HTERT RPE-1 (cell line): Measurements from ENCODE around the gene DLGAP1.

ENCODE experiments used
- in situ Hi-C: fragments of 300-500 bp; cut with MboI; formaldehyde crosslinking; loops from 4 replicates; pipeline ENCODE4 v1.14.3; 2020; ENCODE audit warnings: low sequenced_read_pairs

The DLGAP1 gene

DNA sequence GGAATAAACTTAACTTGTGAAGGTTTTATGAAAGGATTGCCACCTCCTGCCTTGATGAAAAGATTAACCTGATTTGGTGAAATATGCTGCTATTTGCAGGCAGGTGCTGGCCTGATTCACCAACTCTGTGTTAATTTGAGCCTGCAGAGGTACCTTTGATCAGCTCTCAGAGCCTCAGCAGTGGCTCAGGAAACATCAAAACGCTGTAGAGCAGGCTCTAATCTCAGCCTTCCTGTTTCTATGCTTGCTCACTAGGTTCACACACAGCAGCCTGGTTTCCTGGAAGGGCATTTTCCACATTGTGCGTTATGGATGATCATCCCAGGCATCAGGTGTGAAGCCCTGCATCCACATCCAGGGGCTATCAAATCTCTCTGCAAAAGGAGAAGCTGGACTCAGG lies 988.2 kb downstream of the DLGAP1 start:
- in situ Hi-C loops: no loop called here

DNA sequence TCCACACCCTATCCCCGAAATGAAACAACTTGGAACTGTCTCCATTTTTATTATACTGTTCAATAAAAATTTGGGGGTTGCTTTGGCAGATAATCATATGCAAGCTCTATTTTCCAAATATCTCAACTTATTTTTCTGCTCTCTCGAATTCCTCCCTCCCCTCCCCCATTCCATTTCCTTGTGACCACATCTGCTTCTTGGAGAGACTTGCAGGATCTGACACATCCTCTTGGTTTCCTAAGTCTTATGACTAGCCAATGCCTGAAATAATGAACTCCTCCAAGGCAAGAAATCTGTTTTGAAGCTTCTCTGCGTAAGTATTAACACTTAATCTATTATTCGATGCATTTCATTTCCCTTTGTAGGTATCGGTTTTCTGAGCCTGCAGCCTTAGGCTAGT lies 989.1 kb downstream of the DLGAP1 start:
- in situ Hi-C loops: no loop called here

DNA sequence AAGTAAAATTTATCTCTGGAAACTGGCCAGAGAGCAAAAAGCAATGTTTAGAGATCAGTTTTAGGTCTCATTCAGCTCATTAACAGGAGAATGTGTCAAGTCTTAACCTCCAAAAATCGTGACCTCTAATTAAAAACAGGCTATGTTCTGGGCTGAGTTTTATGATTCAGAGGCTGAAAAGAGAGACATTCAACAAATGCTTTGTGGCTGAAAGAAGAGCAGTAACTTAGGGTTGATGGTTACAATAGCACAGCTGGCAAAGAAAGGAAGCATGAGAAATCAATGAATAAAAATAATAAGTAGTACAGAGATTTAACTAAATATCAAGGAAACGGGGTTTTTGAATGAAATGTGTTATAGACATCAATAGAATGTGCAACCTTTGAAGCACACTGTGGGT lies 992.1 kb downstream of the DLGAP1 start:
- in situ Hi-C loops: no loop called here

DNA sequence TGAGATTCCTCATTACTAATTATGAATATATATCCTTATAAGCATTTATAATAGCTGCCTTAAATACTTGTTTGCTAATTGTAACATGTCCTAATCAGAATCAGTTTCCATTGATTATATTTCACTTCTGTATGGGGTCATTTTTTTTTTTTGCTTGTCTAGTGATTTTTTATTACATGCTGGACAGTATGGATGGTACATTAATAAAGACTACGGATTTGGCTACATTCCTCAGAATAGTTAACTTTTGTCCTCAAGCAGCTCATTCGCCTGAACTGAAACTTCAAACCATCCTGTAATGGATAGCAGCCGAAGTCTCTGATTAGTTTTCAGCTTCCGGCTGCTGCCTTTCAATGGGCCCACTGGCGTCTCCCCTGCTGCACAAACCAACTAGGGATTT lies 993.4 kb downstream of the DLGAP1 start:
- in situ Hi-C loops: no loop called here

DNA sequence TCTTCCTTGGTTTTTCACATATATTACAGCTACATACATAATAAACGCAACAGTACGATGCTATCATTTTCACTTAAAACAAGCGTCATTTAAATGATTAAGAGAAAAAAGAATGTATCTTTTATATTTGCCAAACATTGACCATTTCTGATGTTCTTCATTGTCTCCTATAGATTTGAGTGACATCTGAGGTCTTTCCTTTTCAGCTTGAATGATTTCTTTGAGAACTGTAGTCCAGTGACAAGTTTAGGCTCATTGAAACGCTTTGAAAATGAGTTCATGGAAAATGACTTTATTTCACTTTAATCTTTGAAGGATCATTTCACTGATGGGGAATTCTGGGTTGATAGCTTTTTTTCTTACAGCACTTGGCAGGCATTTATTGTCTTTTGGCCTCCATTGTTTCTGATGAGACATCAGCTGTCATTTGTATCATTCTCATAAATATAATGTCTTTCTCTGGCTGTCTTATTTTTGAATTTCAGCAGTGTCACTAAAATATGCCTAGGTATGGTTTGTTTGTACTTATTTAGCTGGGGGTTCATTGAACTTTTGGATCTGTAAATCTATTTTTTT lies 994.2 kb downstream of the DLGAP1 start:
- in situ Hi-C loops: no loop called here

DNA sequence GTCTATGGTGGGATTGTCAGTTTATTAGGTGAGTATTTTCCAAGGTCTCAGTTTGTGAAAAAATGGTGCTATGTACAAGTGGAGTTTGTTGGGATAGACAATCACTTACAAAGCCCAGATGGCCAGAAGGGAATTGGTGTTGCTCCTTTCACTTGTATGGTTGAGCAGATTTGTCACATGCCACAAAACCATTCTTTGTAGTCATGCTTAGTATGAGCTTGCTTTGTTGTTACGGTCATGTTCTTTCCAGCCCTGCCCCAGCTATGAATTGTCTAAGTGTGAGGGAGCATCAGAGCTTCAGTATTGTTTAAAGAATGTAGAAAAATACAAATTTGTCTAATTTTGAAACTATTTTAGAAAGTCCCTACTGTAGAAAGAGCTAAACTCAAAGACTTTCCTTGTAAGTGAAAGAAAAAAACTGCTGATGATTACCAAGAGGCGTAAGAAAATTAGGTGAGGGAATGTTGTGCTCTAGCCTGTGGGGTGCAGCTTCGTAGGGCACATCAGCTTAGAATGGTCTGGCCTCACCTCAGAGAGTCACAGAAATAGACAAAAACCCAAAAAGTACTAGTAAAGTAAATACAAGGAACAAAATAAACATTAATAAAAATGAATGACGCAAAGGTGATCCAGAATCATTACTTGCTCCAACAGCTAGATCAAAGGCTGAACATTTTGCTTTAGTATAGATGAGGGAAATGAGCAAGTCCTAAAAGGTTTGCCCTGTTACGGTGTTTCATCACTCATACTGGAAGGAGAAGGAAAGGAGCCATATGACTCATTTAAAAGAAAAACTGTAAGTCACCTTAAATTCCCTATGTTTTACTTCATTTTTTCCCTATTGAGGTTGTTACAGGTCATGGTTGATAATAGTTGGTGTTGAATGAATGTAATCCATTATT lies 995.9 kb downstream of the DLGAP1 start:
- in situ Hi-C loops: no loop called here

DNA sequence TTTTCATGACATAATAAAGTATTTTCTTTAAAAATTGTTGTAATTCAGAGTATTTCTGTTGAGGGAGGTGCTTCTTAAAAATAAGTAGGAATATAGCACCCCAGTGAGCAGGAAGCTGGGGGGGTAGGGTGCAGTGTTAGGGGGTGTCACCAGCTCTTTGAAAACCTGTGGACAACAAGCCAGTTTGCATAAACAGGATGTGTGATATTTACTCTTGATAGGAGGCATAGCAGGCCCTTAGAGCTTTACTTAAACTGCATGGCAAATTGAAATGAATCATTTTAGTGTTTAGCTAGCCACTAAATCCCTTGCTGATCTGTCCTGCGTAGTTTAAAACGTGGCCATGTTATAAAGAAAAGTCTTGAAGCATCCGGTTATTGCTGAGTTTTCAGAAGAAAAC lies 996.7 kb downstream of the DLGAP1 start:
- in situ Hi-C loops: no loop called here

DNA sequence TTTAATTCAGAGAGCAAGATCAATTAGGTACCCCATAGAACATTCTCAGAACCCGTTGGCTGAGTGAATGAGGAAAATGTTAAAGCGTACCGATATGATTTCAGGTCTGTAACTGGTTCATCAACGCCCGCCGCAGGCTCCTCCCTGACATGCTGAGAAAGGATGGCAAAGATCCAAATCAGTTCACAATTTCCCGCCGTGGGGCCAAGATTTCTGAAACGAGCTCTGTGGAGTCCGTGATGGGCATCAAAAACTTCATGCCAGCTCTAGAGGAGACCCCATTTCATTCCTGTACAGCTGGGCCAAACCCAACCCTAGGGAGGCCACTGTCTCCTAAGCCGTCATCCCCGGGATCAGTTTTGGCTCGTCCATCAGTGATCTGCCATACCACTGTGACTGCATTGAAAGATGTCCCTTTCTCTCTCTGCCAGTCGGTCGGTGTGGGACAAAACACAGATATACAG lies 997.8 kb downstream of the DLGAP1 start:
- in situ Hi-C loops: no loop called here

DNA sequence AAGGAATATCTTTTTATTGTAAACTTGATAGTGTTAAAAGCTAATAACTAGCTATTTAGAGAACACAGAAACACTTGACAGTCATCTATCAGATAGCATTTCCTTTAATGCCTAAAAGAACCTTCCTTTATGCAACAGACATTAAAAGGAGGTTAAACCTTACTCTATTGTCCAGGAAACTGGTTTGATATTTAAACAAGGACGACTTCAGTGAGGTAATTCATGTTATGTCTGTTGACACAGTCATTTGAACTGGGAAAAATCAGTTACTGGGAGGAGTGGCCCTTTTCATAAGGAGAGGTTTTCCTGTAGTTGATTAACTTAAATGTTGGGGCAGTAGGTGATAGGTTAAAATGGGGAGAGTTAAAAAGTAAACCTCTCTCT lies 998.4 kb downstream of the DLGAP1 start:
- in situ Hi-C loops: no loop called here

DNA sequence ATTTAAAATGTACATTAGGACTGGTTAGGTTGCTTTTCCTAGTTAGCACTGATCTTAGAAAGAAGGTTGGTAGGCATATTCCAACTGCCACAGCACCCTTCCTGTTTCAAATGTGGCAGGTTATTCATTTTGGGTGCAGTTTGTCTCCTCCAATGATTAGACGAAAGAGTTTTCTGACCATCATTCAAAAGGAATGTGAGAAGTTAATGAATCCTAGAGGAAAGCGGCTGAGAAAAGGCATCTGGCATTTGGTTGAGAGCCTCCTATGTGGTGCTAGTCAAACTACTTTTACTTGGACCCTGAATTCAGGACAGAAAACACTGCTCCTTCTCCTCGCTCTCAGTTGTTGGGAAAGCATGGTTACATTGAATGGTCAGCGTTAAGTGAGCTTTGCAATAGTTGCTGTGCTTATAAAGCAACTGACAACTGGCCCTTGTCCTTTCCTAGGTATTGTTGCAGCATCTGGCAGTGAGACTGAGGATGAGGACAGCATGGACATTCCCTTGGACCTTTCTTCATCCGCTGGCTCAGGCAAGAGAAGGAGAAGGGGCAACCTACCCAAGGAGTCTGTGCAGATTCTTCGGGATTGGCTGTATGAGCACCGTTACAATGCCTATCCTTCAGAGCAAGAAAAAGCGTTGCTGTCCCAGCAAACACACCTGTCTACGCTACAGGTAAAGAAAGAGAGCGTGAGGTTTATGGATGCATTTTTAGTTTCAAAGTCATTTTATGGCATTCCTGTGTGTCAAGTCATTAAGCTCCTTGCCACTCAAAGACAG lies 999.0 kb downstream of the DLGAP1 start:
- in situ Hi-C loops: no loop called here

DNA sequence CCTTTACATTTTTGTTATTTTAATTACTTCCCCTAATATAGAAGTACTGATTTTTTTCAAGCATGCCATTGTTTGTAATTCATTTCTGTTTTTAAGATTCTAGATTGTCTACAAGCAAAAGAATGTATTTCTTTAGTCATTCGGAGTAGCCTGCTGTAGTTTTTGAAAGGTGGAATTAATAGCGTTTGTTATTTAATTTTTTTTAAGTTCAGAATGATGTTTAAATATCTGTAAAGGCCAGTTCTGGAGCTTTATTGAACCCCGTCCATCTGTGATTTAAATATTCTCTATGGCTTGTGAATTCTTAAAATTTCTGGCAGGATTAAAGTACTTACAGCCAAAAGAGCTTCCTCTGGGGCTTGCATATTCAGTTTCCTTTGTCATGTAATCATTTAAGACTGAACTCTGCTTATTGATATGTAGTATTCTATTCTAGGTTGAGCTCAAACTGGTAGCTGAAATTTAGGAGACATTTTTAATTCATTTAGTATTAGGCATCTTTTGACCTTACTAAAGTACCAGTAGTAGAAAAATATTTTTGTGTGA lies 999.9 kb downstream of the DLGAP1 start:
- in situ Hi-C loops: no loop called here

DNA sequence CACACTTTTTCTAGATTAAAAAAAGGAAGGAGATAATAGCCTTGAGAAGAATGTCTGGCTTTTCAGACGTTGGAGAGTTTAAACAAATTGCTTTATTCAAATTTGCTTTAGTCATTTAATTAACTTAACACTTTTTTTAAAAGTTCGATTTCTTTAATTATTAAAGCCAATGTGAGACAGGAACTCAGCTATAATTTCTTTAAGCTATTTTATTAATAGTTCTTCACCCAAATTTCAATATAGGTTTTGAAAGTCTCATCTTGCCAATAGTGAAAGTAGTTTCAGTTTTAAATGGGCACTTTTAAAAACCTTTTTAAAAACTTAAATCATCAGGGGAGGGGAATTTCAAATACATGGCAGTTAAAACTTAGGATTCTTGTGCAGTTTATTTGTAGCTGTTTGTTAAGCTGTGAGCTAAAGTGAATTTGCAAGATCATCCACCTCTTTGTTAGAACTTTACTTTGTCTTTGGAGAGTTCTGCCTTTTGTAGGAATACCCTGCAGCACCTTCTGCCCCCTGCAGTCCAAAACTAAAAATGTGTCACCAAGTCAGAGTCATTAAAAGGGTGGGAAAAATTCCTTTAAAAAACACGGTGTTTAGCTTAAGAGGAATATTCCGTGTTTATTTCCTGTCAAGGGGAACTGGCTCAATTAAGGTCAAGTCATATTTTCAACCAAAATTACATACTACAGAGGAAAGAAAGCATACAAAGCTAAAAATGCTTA lies 1000.6 kb downstream of the DLGAP1 start:
- in situ Hi-C loops: no loop called here

DNA sequence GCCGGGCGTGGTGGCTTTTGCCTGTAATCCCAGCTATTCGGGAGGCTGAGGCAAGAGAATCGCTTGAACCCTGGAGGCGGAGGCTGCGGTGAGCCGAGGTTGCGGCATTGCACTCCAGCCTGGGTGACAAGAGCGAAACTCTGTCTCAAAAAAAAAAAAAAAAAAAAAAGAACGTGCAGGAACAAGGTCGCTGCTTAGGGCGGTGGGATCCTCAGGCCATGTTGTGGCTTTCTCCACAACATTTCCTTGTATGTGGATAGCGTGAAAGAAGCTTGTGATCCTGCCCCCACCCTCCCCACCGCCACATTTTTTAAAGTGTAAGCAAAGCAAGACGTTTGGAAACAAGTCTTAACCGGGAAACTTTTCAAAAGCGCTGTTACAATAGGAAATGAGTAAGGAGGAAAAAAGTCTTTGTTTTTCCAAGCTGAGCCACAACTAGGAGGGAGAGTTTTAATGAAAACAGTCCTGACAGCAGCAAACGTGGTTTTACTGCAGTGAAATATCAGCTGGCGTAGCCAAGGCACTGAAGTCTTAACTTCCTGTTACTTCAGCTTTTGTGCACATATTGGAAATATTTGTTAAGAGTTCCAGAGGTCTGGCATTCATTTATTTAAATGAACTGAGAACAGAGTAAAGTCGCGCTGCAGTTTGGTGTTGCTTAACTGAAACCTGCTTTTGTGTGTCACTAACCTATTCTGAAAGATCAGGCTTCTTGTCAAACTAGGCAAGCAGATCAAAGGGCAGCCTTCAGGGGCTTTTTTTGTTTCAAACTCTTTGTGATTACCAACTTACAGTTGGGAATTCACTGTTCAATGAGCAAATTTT lies 1001.4 kb downstream of the DLGAP1 start:
- in situ Hi-C loops: no loop called here

DNA sequence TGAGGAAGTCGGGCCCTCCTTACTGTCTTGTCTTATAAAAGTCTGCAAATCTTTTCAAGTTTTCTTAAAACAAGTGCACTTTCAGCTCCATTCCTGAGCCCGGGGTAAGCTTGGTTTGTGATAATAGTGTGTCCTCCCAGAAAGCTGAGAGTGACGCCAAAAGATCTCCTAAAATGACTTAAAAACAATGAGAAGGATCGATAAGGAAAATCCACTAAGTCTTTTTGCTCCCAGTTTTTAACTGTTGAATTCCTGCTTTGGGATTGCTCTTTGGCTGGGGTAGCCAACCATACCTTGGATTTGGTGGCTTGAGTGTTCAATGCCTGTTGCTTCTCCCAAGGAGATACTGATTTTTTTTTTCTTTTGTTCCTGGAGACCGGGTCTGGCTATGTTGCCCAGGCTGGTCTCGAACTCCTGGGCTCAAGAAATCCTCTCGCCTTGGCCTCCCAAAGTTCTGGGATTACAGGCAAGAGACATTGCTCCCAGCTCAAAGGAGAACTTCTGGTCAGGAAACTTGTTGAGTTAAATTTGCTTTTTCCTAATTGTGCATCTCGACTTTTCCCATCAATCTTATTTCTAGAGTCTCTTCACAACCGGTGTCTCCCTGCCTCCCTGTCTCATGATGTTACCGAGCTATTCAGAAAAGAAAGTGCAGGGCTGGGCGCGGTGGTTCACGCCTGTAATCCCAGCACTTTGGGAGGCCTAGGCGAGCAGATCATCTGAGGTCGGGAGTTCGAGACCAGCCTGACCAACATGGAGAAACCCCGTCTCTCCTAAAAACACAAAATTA lies 1002.2 kb downstream of the DLGAP1 start:
- in situ Hi-C loops: no loop called here

DNA sequence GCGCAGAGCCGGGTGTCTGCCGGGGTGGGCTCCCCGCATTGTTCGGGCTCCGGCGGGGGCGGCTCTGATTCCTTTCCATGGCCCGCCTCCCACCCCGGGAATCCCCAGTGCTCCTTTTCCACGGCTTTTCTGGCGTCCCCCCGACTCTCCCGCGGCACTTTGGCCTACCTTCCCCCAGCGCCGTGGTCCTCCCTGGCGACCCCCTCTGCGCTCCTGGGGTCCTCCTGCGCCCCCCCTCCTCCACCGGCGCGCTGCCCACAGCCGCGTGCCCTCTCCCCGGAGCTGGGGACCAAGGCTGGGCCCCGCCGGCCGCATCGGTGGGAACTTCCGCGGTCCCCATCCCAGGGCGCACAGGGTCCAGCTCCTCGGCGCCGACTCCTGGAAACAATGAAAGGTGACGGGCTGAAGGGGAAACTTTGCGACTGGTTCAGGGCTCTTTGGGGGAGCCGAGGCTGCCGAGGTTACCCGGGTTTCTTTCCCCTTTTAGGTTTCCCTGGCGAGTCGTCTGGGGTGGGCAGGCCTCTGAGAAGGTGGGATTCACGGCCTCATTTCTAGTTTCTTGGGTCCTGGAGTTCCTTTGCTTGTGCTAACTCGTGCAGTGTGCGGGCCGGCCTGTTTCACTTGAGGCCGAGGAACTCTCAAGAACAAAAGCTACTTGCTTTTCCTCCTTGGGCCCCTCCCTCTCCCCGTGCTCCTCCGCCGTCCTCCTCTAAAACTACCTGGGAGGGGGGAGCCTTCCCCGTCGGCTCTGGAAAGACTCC lies 1002.9 kb downstream of the DLGAP1 start:
- in situ Hi-C loops: no loop called here

DNA sequence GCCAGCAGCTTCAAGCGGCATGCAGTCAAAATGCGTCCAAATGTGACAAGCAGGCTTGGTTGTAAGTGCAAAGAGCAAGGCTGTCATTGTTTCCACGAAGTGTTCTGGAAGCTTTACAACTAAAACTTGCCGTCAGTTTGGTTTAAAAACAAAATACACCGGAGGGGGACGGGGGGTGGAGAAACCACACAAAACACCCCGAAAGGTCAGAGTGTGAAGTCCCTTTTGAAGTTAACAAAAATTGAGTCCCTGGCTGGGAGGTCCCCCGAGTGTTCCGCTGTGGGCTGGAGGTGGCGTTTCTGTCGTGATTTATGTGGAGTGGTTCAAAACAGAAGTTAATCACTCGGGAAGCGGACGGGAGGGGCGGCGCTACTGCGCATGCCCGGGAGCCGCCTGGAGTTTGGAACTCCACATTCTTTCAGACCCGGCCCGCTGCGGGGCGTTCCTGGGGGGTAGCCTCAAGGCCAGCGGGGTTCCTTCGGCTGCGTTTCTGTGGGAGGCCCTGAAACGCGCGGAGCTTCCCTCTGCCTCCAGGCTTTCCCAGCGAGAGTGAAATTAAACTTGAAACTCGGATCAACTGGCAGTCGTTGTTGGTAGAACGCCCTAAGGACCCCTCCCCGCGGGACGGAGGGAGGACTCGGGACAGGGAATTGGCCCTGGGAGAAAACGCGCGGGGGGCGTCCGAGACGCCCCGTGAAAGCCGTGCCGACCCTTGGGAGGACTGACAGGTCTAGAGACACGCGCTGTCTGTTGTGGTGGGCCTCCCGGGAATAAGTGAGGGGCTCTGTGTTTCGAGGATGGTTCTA lies 1003.7 kb downstream of the DLGAP1 start:
- in situ Hi-C loops: no loop called here

DNA sequence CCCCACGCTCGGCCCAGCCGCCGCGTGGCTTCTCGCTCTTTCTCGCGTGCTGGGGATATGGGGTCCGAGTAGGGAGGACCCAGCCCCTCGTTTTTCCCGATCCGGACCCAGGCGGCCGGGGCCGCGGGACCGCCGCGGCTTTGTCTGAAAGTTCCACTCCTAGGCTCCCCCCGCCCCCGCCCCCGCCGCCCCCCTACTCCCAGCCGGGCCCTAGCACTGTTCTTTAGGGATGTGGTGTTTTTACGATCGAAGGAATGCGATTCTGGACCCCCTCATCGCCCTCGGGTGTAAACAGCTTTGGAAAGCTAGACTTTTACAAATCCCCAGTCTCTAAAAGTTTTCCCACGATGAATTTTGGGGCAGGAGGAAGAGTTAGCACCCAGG lies 1004.3 kb downstream of the DLGAP1 start:
- in situ Hi-C loops: no loop called here
